Erythroblast (primary cell): ENCODE data around the gene CASTOR2.
"Not testable (repeated sequence)": the region's sequence is repeated elsewhere in the genome, so short reads cannot be mapped to it uniquely, and the experiment has no call there.

Experiments
- GATA1 ChIP-seq: IDR thresholded peaks from 2 replicates; pipeline ENCODE4 v1.6.1; 2011; ENCODE audit warnings: low read depth, mild to moderate bottlenecking, control low read depth, low read length, moderate library complexity
- POLR2A ChIP-seq: IDR thresholded peaks from 2 replicates; pipeline ENCODE4 v1.6.1; 2011; ENCODE audit warnings: mild to moderate bottlenecking, low read length

GRCh38 chr7:74953774-74954173, 10.7 kb upstream of the CASTOR2 start:
- TF ChIP-seq POLR2A, GATA1: not testable (repeated sequence)
